Stimulated activated CD8-positive, alpha-beta memory T cell treated with anti-CD3 and anti-CD28 coated beads, Interleukin-2, amount 100 ng/mL, for 1 hour (primary cell): ENCODE measurements around the gene MEF2C.
"Not testable (repeated sequence)": the region's sequence is repeated elsewhere in the genome, so short reads cannot be mapped to it uniquely, and the experiment has no call there.

Experiments used
- DNase-seq, 2 donors: peaks; one replicate each; pipeline ENCODE4 v3.0.0-alpha.2; 2020; ENCODE audit warnings: low read depth in 2 of 2

Gene MEF2C

DNA sequence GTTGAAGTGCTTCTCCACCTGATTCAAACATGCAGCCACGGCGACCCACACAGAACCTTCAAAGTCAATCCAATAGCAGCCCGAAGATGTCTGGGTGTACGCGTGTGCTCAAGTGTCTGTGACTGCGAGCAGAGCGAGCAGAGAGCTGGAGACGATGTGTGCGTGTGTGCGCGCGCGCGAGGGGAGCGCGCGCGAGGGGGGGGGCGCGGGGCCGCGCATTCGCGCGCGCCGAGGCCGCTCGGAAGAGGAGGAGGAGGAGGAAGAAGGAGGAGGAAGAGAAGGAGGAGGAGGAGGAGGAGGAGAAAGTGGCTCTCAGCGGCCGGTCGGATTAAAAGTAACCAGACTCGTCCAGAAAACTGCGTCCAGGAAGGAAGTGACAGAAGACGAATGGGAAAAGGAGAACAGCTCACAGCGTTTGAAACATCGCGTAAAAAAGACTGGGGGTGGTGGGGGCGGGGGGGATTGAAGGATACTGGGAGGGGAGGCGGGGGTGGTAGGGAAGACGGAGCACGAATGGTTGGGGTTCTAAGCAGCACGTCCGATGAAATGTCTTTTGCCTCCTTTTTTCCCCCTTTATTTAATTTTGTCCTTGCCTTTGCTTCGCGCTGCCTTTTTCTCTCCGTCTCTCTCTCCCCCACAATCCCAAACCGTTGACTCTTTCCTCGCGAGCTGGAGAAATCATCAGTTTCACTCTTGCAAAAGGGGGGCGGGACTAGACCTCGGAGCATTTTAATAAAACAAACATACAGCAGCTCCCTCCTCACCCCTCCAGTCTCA lies at the start of gene MEF2C:
MEF2C (minus strand) TSS at position 126 of the 777 bp plus-strand sequence. CDS start 59,396 bp downstream, outside the sequence.
- no peak for DNase-seq

DNA sequence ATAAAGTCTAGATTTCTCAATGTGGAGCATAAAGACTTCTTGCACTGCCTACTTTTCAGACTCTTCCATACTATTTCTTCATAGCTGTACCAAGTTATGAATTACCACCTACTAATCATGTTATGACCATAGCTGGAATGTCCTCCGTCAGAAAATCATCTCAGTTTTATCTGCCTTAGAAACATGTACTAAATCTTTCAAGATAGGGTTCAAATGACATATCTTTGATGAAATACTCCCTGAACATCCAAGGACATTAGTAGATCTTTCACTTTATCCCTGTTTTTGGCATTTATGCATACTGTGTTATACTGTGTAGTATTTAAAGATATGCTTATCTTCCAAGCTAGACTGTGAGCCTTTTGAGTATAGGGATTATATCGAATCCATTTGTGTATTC lies 49.6 kb upstream of the MEF2C start:
- no peak for DNase-seq

DNA sequence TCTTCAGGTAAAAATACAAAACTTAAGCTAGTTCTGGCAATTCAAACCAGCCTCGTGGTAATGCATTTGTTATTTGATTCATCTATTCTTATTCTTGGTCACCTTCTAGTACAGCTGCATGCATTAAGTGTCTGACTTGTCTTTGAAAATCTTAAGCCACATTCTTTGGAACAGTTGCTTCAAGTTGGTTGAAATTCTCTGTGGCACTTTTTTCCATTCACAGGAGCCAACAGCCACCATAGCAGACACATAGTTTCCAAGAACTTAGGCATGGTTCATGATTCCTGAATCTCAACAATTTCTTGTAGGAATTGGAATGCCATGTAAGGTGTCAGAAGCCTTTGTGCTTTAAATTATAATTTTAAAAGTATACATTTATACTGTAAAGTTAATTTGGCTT lies 47.4 kb upstream of the MEF2C start:
- DNase-seq: no peak

DNA sequence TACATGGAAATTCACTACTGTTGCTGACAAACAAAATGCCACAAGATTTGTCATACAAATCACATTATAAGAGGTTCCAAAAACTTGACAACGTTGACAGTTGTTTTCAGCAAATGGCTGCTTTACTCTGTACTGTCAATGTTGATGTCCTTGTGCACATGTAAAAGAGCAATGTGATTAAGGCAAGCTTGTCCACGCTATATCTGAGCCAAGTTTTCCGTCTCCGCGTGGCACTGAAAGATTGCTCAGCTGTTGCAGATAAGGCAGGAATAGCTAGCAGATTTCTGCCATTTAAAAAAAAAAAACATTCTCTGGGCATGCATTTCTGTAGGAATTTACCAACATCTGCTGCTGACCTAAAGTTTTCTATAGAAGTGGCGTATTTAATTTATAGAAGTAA lies 46.4 kb upstream of the MEF2C start:
- DNase-seq: no peak

DNA sequence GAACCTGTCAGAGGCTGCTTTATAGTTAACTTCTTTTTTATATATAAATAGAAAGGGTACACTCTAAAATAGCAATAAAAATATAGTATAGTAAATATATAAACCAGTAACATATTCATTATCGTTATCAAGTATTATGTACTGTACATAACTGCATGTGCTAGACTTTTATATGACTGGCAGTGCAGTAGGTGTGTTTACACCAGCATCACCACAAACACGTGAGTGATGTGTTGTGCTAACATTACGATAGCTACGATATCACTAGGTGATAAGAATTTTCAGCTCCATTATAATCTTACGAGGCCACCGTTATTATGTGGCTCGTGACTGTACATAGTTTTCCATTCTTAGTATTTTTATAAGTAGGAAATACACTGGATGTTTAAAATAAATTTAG lies 43.8 kb upstream of the MEF2C start:
- no peak for DNase-seq

DNA sequence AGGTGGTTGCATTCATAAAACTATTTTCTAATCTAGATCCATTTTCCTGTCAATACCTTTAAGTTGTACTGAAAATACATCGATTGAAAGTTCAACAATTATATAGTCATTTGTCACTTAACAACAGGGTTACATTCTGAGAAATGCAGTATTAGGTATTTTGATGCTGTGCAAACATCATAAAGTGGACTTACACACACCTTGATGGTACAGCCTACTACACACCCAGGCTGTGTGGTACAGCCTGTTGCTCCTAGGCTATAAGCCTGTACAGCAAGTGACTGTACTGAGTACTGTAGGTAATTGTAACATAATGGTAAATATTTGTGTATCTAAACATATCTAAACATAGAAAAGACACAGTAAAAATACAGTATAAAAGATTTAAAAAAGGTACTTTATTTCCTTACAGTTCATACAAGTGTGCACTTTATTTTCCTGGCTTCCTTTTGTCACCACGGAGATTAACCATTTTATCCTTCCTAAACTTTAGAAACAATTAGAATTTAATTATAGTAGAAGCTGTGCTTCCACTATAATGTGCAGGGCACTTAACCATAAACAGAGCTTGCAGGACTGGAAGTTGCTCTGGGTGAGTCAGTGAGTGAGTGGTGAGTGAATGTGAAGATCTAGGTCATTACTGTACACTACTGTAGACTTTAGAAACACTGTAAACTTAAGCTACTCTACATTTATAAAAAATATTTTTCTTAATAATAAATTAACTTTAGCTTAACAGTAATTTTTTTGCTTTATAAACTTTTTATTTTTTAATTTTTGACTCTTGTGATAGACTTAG lies 42.9 kb upstream of the MEF2C start:
- DNase-seq: no peak

DNA sequence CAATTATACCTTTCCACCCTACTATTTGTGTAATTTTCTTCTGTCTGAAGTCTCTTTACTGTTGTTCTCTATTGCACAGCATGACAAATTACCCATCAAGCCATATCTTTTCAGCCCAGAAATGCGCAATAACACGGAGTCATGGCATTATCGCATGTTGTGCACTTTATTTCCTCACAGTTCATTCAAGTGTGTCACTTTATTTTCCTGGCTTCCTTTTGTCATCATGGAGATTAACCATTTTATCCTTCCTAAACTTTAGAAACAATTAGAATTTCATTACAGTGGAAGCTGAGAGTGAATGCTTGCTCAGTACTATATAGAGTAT lies 41.3 kb upstream of the MEF2C start:
- no peak for DNase-seq

DNA sequence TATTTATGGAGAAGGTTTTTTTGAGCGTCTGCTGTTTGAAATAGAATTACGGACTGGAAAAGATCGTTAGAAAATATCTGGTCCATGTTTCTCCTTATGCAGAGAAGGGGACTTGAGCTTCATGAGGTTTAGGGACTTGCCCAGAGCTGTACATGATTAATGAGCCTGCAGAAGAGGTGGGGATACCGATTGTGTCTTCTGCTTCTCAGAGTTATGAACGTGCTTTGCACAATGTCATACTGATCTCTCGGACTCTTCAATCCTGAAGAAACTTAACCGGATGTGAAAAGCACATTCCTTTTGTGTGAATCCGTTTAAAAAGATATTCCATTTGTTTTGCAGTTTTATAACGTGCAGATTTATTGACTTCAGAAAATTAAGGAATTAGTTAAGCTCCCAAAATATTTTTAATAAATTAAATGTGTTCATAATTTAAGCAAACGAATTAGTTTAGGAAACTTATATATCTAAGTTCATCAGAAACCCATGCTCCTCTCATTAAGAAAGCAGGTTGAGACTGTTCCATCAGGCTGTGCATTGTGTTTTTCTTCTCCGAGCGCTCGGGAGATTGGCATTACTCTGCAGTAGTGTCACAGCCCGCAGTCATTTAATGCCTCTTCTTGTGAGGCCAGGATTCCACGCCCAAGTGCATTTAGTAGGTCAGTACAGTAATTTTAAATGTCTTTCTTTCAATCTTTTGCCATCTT lies 40.8 kb upstream of the MEF2C start:
- DNase-seq: no peak

DNA sequence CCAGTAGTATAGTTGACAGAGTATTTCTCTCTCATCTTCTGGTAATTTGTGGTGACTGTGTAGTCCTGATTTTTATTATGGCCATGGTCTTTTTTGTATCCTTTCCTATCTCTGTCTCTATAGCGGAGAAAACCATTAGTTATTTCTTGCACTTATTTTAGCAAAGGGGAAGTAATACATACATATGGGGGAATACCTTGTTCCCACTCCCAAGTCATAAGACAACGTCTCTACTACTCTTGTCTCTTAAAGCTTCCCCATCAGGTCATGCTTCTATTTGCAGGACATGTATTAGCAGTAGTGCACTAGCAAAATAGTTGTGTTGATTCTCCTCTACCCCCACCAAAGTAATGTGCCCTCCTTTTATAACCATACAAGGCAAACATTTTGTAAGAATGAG lies 29.8 kb upstream of the MEF2C start:
- not testable (repeated sequence) for DNase-seq

DNA sequence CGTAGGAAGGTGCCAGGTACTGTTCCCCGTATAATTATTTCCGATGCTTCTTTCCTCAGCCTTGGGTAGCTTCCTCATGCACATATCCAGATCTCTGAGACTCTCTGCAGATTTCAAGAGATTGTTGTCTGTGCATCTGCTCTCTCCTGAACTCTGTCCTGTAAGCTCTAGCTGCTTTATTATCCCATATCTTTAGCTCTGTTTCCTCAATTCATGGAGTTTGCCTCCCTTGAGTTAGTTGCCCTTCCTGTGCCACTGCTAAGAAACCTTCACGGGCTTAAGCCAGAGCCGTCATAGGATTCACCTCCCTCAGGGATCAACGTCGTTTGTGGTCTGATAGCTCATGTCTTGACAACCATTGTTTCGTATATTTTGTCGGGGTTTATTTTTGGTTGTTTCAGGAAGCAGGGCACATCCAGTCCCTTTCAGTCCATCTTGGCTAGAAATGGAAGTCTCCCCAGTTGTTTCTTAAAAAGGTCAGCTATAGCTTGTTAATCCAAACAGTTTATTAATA lies 28.1 kb upstream of the MEF2C start:
- not testable (repeated sequence) for DNase-seq

DNA sequence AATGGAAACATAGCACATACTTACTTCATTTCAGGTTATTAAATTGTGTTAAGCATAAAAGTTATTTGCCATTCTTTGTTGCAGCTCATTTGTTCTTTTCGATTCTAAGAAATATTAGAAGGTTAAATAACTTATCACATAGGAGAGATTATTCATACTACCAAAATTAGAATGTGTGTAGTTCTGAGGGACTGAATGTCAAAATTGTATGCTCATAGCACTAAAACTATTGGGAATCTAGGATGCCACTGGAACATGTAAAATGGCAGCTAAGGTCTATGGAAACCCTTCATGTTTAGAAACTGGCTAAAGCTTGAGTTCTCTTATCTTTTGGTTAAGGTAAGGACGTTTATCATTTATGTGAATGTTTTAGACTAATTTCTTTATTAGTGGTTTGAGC lies 21.5 kb upstream of the MEF2C start:
- not testable (repeated sequence) for DNase-seq

DNA sequence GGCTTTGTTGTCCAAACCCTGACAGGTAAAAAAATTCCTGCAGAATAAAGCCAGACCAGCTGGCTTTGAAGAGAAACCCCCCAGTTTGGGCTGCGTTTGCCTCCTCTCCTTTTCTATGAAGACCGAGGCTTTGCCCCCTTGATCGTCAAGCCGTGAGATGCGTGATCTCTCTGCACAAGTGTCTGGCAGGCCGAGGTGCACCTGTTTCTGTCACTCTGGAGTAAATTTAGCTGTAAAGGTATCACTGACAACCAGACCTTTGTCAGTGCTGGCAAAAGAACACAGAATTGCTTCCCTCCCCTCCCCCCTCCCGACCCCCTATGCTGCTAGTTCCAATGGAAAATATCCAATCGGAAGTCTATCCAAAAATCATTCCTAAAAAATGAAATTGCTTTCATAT lies 21.0 kb upstream of the MEF2C start:
- DNase-seq: not testable (repeated sequence)

DNA sequence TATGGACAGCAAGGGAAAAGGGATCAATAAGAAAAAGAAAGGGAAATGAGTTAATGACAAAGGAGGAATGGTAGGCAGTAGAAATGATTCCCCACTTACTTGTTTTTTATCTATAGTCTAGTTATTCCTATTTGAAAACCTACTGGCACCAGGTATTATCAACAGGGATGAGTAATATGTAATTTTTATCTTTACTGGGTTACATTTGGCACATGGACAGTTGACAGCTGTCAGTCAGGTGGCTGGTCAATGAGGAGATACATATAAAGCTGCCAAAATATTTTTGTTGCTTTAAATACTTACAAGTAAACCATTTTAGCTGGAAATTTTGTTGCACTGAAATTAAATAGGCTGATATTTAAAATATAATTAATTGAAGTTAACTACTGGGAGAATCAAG lies 18.1 kb upstream of the MEF2C start:
- DNase-seq: not testable (repeated sequence)

DNA sequence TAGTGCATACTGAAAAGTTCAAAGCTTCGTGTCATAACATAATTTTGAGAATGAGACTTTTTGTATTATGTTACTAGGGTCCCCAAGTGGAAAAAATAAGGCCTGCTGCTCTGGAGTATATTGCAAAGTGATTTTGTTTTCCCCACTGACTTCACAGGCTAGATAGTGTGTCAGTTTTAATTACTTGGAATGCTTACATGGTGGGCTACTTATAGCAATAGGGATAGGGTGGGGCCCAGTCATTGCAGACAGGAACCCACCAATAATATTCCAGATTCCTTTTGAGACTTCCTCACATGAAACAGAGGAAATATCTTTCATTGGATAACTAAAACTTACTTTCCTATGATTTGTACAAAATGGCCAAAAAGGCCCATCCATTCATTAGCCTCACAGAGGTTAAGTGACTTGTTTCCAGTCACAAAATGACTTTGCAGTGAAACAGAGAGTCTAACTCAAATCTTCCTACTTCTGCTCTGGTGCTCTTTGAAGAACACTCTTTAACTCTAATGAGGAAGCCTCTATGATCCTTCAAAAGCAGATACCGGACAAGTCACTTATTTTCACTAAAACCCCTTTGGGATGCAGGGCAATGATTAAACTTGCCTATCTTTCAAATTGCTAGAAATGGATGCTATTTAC lies 16.2 kb upstream of the MEF2C start:
- no peak for DNase-seq

DNA sequence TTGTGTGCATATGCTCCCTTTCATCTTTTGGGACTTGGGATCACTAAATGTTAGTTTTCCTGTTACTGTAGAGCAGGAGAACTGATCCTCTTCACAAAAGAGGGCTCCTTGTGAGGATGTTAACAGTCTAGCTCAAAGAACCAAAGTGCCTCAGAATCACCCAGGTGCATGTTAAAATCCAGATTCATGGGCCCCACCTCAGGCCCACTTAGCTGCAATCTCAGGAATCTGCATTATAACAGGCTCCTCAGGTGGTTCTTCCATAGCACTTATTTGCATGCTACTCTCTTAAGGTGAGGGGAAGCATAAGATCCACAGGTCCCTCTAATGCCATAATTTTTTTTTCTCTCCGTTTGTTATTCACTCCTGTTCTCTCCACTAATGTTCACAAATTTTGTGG lies 14.8 kb upstream of the MEF2C start:
- DNase-seq: no peak

DNA sequence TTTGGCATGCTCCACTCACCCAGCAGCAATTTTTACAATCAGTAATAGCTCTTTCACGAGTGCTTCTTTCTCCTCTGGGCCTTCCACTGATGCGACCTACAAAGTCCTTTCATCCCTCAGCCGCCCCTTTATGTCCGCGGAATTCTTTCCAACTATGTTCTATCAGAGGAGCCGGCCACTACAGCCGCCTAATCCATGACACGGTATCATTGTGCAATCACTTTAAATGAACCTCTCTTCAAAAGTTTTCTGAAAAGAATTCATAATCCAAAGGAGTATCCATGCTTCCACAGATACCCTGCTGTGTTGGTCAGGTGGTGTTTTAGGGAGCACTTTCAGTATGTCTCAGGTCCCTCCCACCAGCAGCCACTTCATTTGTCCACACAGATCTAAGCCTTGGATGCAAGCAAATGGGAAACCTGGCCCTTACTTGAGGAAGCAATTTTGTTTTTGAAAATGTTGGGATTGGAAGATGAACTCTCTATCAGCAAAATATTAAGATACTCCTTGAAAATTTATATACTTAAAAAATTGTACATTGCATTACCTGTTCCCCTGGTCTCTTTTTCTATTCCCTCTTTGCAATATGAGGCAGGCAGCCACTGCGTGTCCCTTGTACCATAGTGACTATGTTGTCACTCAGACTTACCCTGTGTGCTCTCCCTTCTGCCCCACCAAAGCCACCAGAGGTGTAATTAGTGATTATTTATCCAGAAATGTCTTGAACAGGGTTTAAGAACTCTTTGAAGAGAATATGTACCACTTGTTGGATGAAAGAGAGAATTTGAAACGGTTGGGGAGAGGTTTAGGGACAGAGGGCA lies 12.9 kb upstream of the MEF2C start:
- DNase-seq: no peak

DNA sequence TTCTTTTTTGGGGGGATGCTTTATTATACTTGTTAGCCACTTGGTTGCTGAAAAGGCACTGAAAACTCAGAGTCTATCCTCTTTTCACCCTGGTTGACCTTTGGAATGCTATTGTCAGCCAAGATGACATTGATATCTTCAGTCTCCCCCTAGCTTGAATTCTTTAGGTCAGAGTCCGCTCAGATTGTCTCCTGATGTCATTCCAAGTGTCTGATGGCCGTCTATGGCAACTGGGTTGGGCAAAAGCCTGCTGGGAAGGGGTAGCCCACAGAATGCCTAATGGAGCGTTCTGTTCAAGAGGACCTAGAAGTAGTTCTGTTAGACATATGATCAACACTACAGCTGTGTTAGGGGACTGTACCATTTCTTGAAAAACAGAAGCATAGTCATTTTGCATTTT lies 9.7 kb upstream of the MEF2C start:
- no peak for DNase-seq

DNA sequence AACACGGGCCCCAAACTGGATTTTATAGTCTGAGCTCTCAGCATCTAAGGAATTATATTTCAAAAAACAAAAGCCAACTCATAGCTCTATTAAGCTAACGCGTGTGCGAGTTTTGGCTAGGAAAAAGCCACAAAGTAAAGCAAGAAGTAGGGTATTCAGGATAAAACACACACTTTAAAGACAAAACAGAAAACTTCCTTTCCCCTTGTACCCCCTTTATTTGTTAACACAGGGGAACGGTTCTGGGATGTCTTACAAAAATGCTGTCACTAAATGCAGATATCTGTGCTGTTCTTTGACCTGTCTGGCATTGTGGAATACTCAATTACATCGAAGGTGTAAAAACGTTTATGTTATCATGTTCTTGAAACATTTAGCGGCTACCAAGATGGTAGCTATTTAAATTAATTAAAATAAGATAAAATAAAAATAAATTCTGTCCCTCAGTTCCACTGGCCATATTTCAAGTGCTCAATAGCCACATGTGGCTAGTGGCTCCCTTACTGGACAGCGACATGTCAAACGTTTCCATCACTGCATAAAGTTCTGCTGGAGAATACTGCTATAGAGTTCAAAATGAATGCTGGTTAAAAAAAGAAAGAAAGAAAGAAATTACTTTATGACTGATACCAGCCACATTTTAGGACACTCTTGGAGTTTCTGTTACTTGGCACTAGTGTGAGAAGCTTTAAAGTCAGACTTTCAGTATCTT lies 7.2 kb upstream of the MEF2C start:
- DNase-seq: no peak

DNA sequence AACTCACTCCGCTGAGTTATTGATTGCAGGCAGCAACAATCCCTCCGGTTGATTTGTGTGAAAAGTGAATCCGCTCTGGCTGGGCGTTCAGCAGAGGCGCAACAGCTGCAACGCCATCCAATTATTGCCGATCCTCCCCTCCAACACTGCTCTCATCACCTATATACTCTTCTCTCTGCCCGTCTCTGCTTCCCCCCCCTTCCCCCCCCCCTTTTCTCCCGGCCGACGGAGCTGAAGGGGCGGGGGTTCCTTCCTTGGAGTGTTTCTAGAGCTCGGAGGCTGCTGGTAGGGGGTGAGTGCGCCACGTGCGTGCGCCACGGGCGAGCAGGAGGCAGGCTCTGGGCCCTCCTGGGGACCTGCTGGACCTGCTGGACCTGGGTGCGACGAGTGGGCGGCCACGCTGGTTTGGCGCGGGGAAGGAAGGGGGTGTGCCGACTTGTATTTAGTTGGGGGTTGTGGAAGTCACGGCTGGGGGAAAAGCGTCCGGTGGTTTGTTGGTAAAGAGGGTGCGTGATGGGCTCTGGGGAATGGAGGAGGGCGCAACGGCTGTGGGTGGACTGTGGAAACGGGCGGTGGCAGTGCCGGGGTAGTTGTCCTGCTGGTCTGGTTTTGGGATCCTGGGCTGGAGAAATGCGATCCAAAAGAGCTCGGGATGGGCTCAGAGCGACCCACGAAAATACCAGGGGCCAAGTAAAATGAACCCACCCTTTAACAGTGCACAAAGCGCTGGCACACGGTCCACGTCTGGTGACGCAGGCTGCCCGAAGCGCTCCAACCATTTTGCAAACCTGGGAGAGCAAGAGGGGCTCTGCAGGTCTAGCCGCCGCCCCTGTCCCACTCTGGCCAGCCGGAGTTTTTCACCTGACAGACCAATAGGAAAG lies 6.4 kb upstream of the MEF2C start:
- no peak for DNase-seq

DNA sequence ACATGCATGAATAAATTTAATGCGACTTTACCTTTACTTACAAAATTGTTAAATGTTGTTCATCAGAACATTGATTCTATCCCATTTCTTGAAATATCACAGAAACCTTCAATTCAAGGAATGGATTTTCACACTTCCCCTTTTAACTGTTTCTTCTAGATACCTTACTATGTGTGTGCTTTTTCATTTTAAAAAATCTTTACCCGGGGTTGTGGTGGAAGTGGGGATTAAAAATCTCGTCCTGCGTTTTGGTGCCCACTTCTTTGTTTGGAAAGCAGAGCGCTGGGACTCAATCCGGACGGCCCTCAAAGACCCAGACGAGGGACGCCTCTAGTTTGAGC lies 5.8 kb upstream of the MEF2C start:
- no peak for DNase-seq
